ENCODE data around the gene UGT1A3.
"Not testable (repeated sequence)": the region's sequence is repeated elsewhere in the genome, so short reads cannot be mapped to it uniquely, and the experiment has no call there.

Gene UGT1A3

GRCh38 chr2:233705911-233706506 is 22.8 kb upstream of the UGT1A3 start:
- H3K4me3 ChIP-seq (ENCODE audit: low read depth, low read length), result no peak overlapping the region
- DNase-seq (ENCODE audit: low read depth), result no peak

- DNase-seq (ENCODE audit: low read depth), result peak; percentile 3
- H3K4me3 ChIP-seq (ENCODE audit: low read depth, low read length), result no peak overlapping the region
Measured at GRCh38 chr2:233706720-233707119, 22.1 kb upstream of the UGT1A3 start.

GRCh38 chr2:233707940-233708644 is 20.8 kb upstream of the UGT1A3 start:
- H3K4me3 ChIP-seq (ENCODE audit: low read depth, low read length), result no peak overlapping the region
- DNase-seq (ENCODE audit: low read depth), result peak; percentile 1

- H3K4me3 ChIP-seq (ENCODE audit: low read depth, low read length), result no peak overlapping the region
Measured at GRCh38 chr2:233708942-233709341, 19.9 kb upstream of the UGT1A3 start.

GRCh38 chr2:233711312-233712008 is 17.4 kb upstream of the UGT1A3 start:
- H3K4me3 ChIP-seq (ENCODE audit: low read depth, low read length), result no peak overlapping the region
- peak; percentile 21 for DNase-seq (ENCODE audit: low read depth)

More at GRCh38 chr2:233708942-233709341, 19.9 kb upstream of the UGT1A3 start:
- DNase-seq (ENCODE audit: low read depth), result no peak

- DNase-seq (ENCODE audit: low read depth), result no peak
- no peak within 1 kb of the TSS for H3K4me3 ChIP-seq (ENCODE audit: low read depth, low read length)
Measured at GRCh38 chr2:233712611-233713261, 16.1 kb upstream of the UGT1A3 start, which contains the start of gene UGT1A5. TSS of gene UGT1A5 (plus strand) at chr2:233712907. CDS start at chr2:233712992, 85 bp downstream.

GRCh38 chr2:233713262-233713615 is 15.6 kb upstream of the UGT1A3 start:
- DNase-seq (ENCODE audit: low read depth), result no peak
- no peak overlapping the region for H3K4me3 ChIP-seq (ENCODE audit: low read depth, low read length)

- DNase-seq (ENCODE audit: low read depth), result no peak
- H3K4me3 ChIP-seq (ENCODE audit: low read depth, low read length), result no peak overlapping the region
Measured at GRCh38 chr2:233714121-233714520, 14.7 kb upstream of the UGT1A3 start.

- DNase-seq (ENCODE audit: low read depth), result no peak
- H3K4me3 ChIP-seq (ENCODE audit: low read depth, low read length), result no peak within 1 kb of the TSS
Measured at GRCh38 chr2:233718552-233718951, 10.3 kb upstream of the UGT1A3 start, which contains the start of gene UGT1A4. TSS of gene UGT1A4 (plus strand) at chr2:233718736. CDS start at chr2:233718821, 85 bp downstream.

GRCh38 chr2:233736868-233737653 is 8.2 kb downstream of the UGT1A3 start:
- not testable (repeated sequence) for DNase-seq (ENCODE audit: low read depth); H3K4me3 ChIP-seq (ENCODE audit: low read depth, low read length)

- H3K4me3 ChIP-seq (ENCODE audit: low read depth, low read length), result no peak overlapping the region
- no peak for DNase-seq (ENCODE audit: low read depth)
Measured at GRCh38 chr2:233740870-233741269, 12.0 kb downstream of the UGT1A3 start.

GRCh38 chr2:233743464-233744259 is 14.8 kb downstream of the UGT1A3 start:
- no peak for DNase-seq (ENCODE audit: low read depth)
- no peak overlapping the region for H3K4me3 ChIP-seq (ENCODE audit: low read depth, low read length)

- no peak overlapping the region for H3K4me3 ChIP-seq (ENCODE audit: low read depth, low read length)
- no peak for DNase-seq (ENCODE audit: low read depth)
Measured at GRCh38 chr2:233745073-233745755, 16.4 kb downstream of the UGT1A3 start.

- not testable (repeated sequence) for DNase-seq (ENCODE audit: low read depth); H3K4me3 ChIP-seq (ENCODE audit: low read depth, low read length)
Measured at GRCh38 chr2:233745838-233746237, 17.0 kb downstream of the UGT1A3 start.

- DNase-seq (ENCODE audit: low read depth), result no peak
- H3K4me3 ChIP-seq (ENCODE audit: low read depth, low read length), result no peak overlapping the region
Measured at GRCh38 chr2:233746475-233747282, 17.8 kb downstream of the UGT1A3 start.

- H3K4me3 ChIP-seq (ENCODE audit: low read depth, low read length), result no peak overlapping the region
- DNase-seq (ENCODE audit: low read depth), result no peak
Measured at GRCh38 chr2:233747283-233747544, 18.4 kb downstream of the UGT1A3 start.

- DNase-seq (ENCODE audit: low read depth); H3K4me3 ChIP-seq (ENCODE audit: low read depth, low read length): not testable (repeated sequence)
Measured at GRCh38 chr2:233750689-233751088, 21.8 kb downstream of the UGT1A3 start.

All from skeletal muscle cell (primary cell).